ENCODE measurements around the gene SMYD3.
"Not testable (repeated sequence)": the region's sequence is repeated elsewhere in the genome, so short reads cannot be mapped to it uniquely, and the experiment has no call there.

Gene SMYD3

GRCh38 chr1:245750261-245750660 lies 756.8 kb downstream of the SMYD3 start:
- no peak for ATAC-seq

- no peak for ATAC-seq
Observed at GRCh38 chr1:245749053-245749452, 758.0 kb downstream of the SMYD3 start.

- ATAC-seq: no peak
Observed at GRCh38 chr1:245748646-245749045, 758.4 kb downstream of the SMYD3 start.

- no peak for ATAC-seq
Observed at GRCh38 chr1:245748240-245748639, 758.8 kb downstream of the SMYD3 start.

- no peak for ATAC-seq
Observed at GRCh38 chr1:245742896-245743295, 764.2 kb downstream of the SMYD3 start.

- not testable (repeated sequence) for ATAC-seq
Observed at GRCh38 chr1:245740336-245740735, 766.7 kb downstream of the SMYD3 start.

- no peak for ATAC-seq
Observed at GRCh38 chr1:245730801-245731200, 776.3 kb downstream of the SMYD3 start.

- not testable (repeated sequence) for ATAC-seq
Observed at GRCh38 chr1:245728035-245728434, 779.0 kb downstream of the SMYD3 start.

- ATAC-seq: no peak
Observed at GRCh38 chr1:245721488-245721887, 785.6 kb downstream of the SMYD3 start.

- ATAC-seq: no peak
Observed at GRCh38 chr1:245718951-245719350, 788.1 kb downstream of the SMYD3 start.

GRCh38 chr1:245718123-245718522 lies 789.0 kb downstream of the SMYD3 start:
- no peak for ATAC-seq

GRCh38 chr1:245717611-245718010 lies 789.5 kb downstream of the SMYD3 start:
- no peak for ATAC-seq

- ATAC-seq: no peak
Observed at GRCh38 chr1:245716561-245716960, 790.5 kb downstream of the SMYD3 start.

GRCh38 chr1:245715970-245716369 lies 791.1 kb downstream of the SMYD3 start:
- no peak for ATAC-seq

GRCh38 chr1:245715291-245715701 lies 791.8 kb downstream of the SMYD3 start:
- no peak for ATAC-seq

GRCh38 chr1:245714027-245714426 lies 793.1 kb downstream of the SMYD3 start:
- not testable (repeated sequence) for ATAC-seq

GRCh38 chr1:245710961-245711903 lies 795.8 kb downstream of the SMYD3 start:
- ATAC-seq: no peak

GRCh38 chr1:245707941-245708340 lies 799.1 kb downstream of the SMYD3 start:
- ATAC-seq: no peak

- no peak for ATAC-seq
Observed at GRCh38 chr1:245704765-245705164, 802.3 kb downstream of the SMYD3 start.

- ATAC-seq: no peak
Observed at GRCh38 chr1:245704341-245704740, 802.7 kb downstream of the SMYD3 start.

- ATAC-seq: no peak
Observed at GRCh38 chr1:245702346-245702745, 804.7 kb downstream of the SMYD3 start.

GRCh38 chr1:245701631-245702030 lies 805.4 kb downstream of the SMYD3 start:
- no peak for ATAC-seq

GRCh38 chr1:245700631-245701030 lies 806.4 kb downstream of the SMYD3 start:
- no peak for ATAC-seq
